Urothelium cell line (cell line): Measurements from ENCODE around the gene EI24.

Experiments
- DNase-seq: peaks from one replicate; pipeline ENCODE4 v3.0.0; 2011; ENCODE audit warnings: low spot score, mixed read lengths
- FAIRE-seq: peaks from 2 replicates; lab custom pipeline; 2011; peaks lifted over from hg19 to GRCh38; lab: Jason Lieb, UNC

EI24 gene

GRCh38 chr11:125626288-125626950 is 57.1 kb downstream of the EI24 start:
- FAIRE-seq = no peak

GRCh38 chr11:125627236-125627910 is 58.1 kb downstream of the EI24 start:
- DNase-seq (no peak), FAIRE-seq (no peak)

More at GRCh38 chr11:125626288-125626950, 57.1 kb downstream of the EI24 start:
- DNase-seq = no peak
